ENCODE measurements around the gene DCDC2C. TPM values are rescaled to one million over a fixed set of nuclear protein-coding genes. Genes with fewer than 3 reads are reported as not detected.

The DCDC2C gene
- total RNA-seq, 1 donor from 2014 or later = not detected

GRCh38 chr2:3729055-3729448 lies 25.7 kb downstream of the DCDC2C start:
- Mint-ChIP-seq H3K4me3 (no peak overlapping the region), H3K27ac (no peak overlapping the region), H3K36me3 (no peaks in the 10 kb centered on the region), H3K4me1 (peaks cover 28% of the 10 kb centered on the region), H3K9me3 (peaks cover 5% of the 10 kb centered on the region), H3K27me3 (ENCODE audit: insufficient read depth, low read depth) (peaks cover 4% of the 10 kb centered on the region)
- TF ChIP-seq EZH2 (IDR thresholded peaks at IDR 0.05) (no peak), CTCF (IDR thresholded peaks at IDR 0.05) (no peak), EZH2phosphoT487 (IDR thresholded peaks at IDR 0.05) (no peak)
- H3K4me1 ChIP-seq = peaks cover 9% of the 10 kb centered on the region
- no peak overlapping the region for H3K4me3 ChIP-seq
- H3K36me3 ChIP-seq = no peaks in the 10 kb centered on the region
- DNase-seq (ENCODE audit: low spot score) = no peak
- H3K9me3 ChIP-seq (ENCODE audit: low read depth) = no peaks in the 10 kb centered on the region
- H3K27me3 ChIP-seq = peaks cover 6% of the 10 kb centered on the region
- no peak overlapping the region for H3K27ac ChIP-seq
- no peaks in the 10 kb centered on the region for H3F3A ChIP-seq (ENCODE audit: low read depth)
- no peak overlapping the region for H2AFZ ChIP-seq (replicated peaks)
- no peaks in the 10 kb centered on the region for H3K79me2 ChIP-seq (ENCODE audit: low read depth)
- H4K20me1 ChIP-seq (ENCODE audit: low read depth) = no peaks in the 10 kb centered on the region
- H3K9ac ChIP-seq = no peak overlapping the region
- no peak overlapping the region for H3K4me2 ChIP-seq

DNA sequence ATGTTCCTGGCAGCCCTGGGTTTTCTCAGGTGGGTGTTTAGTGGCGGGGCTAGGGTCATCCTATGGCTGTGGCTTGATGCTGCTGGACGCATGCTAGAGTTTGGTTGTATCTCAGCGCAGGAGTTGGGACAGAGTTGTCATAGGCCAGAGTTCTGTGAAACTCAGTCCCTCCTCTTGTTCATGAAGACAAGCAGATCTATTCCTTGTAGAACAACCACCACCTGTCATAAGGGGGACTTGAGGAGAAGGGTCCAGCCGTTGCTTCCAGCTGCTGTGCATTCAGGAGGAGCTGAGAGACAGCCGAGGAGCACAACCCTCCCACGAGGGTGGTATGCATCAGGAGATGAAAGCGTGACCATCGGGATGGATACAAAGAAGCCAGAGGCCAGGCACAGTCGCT lies 26.4 kb downstream of the DCDC2C start:
- Histone ChIP-seq H3K4me1 (peaks cover 9% of the 10 kb centered on the region), H3K27ac (no peak overlapping the region), H3K36me3 (no peaks in the 10 kb centered on the region), H2AFZ (replicated peaks) (no peak overlapping the region), H3K27me3 (peaks cover 6% of the 10 kb centered on the region), H3K4me3 (no peak overlapping the region), H3K79me2 (ENCODE audit: low read depth) (no peaks in the 10 kb centered on the region), H4K20me1 (ENCODE audit: low read depth) (no peaks in the 10 kb centered on the region), H3K9me3 (ENCODE audit: low read depth) (no peaks in the 10 kb centered on the region), H3K9ac (no peak overlapping the region), H3F3A (ENCODE audit: low read depth) (no peaks in the 10 kb centered on the region), H3K4me2 (no peak overlapping the region)
- H3K36me3 Mint-ChIP-seq = no peaks in the 10 kb centered on the region
- peaks cover 28% of the 10 kb centered on the region for H3K4me1 Mint-ChIP-seq
- H3K9me3 Mint-ChIP-seq = peaks cover 5% of the 10 kb centered on the region
- no peak for TF ChIP-seq EZH2phosphoT487 (IDR thresholded peaks at IDR 0.05)
- TF ChIP-seq CTCF (IDR thresholded peaks at IDR 0.05) = no peak
- no peak for TF ChIP-seq EZH2 (IDR thresholded peaks at IDR 0.05)
- DNase-seq (ENCODE audit: low spot score) = no peak
- H3K4me3 Mint-ChIP-seq = no peak overlapping the region
- H3K27me3 Mint-ChIP-seq (ENCODE audit: insufficient read depth, low read depth) = peaks cover 6% of the 10 kb centered on the region
- H3K27ac Mint-ChIP-seq = no peak overlapping the region

- H3K4me1 Mint-ChIP-seq = peaks cover 28% of the 10 kb centered on the region
- no peaks in the 10 kb centered on the region for H3K9me3 ChIP-seq (ENCODE audit: low read depth)
- H4K20me1 ChIP-seq (ENCODE audit: low read depth) = no peaks in the 10 kb centered on the region
- H2AFZ ChIP-seq (replicated peaks) = no peak overlapping the region
- H3K9me3 Mint-ChIP-seq = peaks cover 3% of the 10 kb centered on the region
- H3K4me3 ChIP-seq = no peak overlapping the region
- no peak overlapping the region for H3K9ac ChIP-seq
- peaks cover 9% of the 10 kb centered on the region for H3K4me1 ChIP-seq
- H3K27me3 ChIP-seq = peaks cover 6% of the 10 kb centered on the region
- H3K36me3 Mint-ChIP-seq = no peaks in the 10 kb centered on the region
- peaks cover 6% of the 10 kb centered on the region for H3K27me3 Mint-ChIP-seq (ENCODE audit: insufficient read depth, low read depth)
- no peaks in the 10 kb centered on the region for H3F3A ChIP-seq (ENCODE audit: low read depth)
- H3K79me2 ChIP-seq (ENCODE audit: low read depth) = no peaks in the 10 kb centered on the region
- H3K4me2 ChIP-seq = no peak overlapping the region
- H3K27ac Mint-ChIP-seq = no peak overlapping the region
- no peaks in the 10 kb centered on the region for H3K36me3 ChIP-seq
- TF ChIP-seq EZH2 (IDR thresholded peaks at IDR 0.05) (no peak), EZH2phosphoT487 (IDR thresholded peaks at IDR 0.05) (no peak), CTCF (IDR thresholded peaks at IDR 0.05) (no peak)
- H3K4me3 Mint-ChIP-seq = no peak overlapping the region
- no peak overlapping the region for H3K27ac ChIP-seq
- no peak for DNase-seq (ENCODE audit: low spot score)
These were observed 27.3 kb downstream of the DCDC2C start for GRCh38 chr2:3730646-3731045.

All from neural progenitor cell (in vitro differentiated cells).